ENCODE results near the gene TELO2.

Gene TELO2

GRCh38 chr16:1469693-1470201, 23.4 kb upstream of the TELO2 start:
- CTCF ChIA-PET, result no interaction called here
- Histone ChIP-seq H3K4me1 (ENCODE audit: control insufficient read depth, insufficient read depth, low read length) (peaks cover 3% of the 10 kb centered on the region; the same call in 1 of the 2 replicates), H3K9me3 (ENCODE audit: control insufficient read depth, insufficient read depth, low read depth, low read length) (no peaks in the 10 kb centered on the region), H3K36me3 (ENCODE audit: control insufficient read depth in 2 of 2, insufficient read depth in 1 of 2, low read length in 2 of 2) (no peaks in the 10 kb centered on the region), H3K4me3 (ENCODE audit: low read depth, low read length) (no peak overlapping the region), H3K27ac (ENCODE audit: extremely low read depth, low read depth, low read length) (no peak overlapping the region)
- POLR2A ChIA-PET, result no interaction called here
- TF ChIP-seq ZNF600 (tag by site-specific recombination; IDR thresholded peaks at IDR 0.05), result no peak

DNA sequence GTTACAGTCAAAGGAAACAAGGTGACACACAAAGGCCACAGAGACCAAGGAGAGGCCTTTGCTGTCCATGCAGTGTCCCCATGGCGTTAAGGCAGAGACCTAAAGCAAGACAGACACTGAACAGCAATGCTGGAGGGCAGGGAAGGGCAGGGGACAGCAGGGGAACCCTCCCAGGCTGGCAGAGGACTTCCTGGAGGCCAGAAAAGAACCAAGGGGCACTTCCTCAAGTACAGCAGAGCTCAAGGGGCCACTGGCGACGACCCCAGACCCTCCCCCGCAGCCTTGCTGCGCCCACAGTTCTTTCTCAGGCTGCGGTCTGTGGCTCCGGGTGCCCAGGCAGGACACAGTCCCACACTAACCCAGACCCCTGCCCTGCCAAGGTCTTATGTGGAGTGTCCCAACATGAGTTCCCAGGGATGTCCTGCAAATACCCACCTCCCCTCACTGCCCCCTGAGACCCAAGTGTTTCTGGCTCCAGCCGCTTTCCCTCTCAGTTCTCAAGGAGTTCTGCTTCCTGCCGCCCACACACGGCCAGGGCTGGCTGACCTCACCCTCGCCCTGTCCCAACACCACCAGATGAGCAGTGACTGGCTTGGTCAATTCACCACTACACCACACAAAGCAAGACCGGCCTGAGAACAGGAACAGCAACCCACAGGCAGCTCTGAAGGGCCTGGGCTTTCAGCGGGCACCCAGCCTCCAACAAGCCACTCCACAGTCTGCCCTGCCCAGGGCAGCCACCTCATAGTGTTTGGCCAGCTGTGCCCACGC, 22.5 kb upstream of the TELO2 start:
- Histone ChIP-seq H3K4me1 (ENCODE audit: control insufficient read depth, insufficient read depth, low read length) (peaks cover 3% of the 10 kb centered on the region; the same call in 1 of the 2 replicates), H3K9me3 (ENCODE audit: control insufficient read depth, insufficient read depth, low read depth, low read length) (no peaks in the 10 kb centered on the region), H3K27ac (ENCODE audit: extremely low read depth, low read depth, low read length) (no peak overlapping the region), H3K36me3 (ENCODE audit: control insufficient read depth in 2 of 2, insufficient read depth in 1 of 2, low read length in 2 of 2) (no peaks in the 10 kb centered on the region), H3K4me3 (ENCODE audit: low read depth, low read length) (no peak overlapping the region)
- ChIA-PET CTCF (interaction anchor here (0.8 kb wide), 1 partner anchor 107 kb away, joined by 3 read pairs; no protein-coding TSS in a partner anchor), POLR2A (no interaction called here)
- no peak for TF ChIP-seq ZBTB7A (tag by site-specific recombination; IDR thresholded peaks at IDR 0.05; ENCODE audit: low read depth)
- no peak for TF ChIP-seq ZFP3 (tag by site-specific recombination; IDR thresholded peaks at IDR 0.05; ENCODE audit: low read depth)
- no peak for TF ChIP-seq SALL2 (tag by site-specific recombination; IDR thresholded peaks at IDR 0.05; ENCODE audit: borderline replicate concordance)
- no peak for TF ChIP-seq HOXC10 (CRISPR knock-in tag; IDR thresholded peaks at IDR 0.05)
- TF ChIP-seq ZNF670 (tag by site-specific recombination; IDR thresholded peaks at IDR 0.05; ENCODE audit: low read depth), result no peak

DNA sequence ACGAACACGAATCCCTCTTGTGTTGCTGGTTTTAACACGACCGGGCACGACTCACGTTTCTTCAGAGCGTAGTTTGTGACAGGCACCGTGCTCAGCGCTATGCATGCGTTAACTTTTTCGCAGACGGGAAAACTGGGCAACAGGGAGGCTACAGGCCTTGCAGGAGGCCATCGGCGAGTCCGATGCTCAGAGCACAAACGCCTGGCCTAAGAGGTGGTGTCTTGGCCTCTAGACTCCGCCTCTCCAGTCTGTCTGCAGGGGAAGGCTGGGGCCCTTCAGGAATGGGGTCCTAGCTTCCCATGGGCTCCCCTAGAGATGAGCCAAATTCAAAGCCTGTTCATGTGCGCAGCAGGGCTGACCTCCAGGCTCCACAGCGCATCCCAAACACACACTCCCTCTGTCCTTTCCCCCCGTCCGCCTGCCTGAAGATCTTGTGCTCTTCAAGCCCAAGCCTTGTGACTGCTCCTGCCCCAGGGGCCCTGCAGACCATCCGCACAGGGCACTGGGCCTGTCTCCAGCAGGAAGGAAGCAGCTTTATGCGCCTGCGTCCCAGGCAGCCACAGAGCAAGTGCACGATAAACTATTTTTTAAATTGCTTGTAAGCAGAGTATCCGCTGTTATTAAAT, 21.5 kb upstream of the TELO2 start:
- peaks cover 3% of the 10 kb centered on the region; the same call in 1 of the 2 replicates for H3K4me1 ChIP-seq (ENCODE audit: control insufficient read depth, insufficient read depth, low read length)
- H3K36me3 ChIP-seq (ENCODE audit: control insufficient read depth in 2 of 2, insufficient read depth in 1 of 2, low read length in 2 of 2), result no peaks in the 10 kb centered on the region
- no peaks in the 10 kb centered on the region for H3K9me3 ChIP-seq (ENCODE audit: control insufficient read depth, insufficient read depth, low read depth, low read length)
- TF ChIP-seq ZNF335 (tag by site-specific recombination; conservative IDR thresholded peaks at IDR 0.05) (peak; percentile 91), IKZF3 (tag by site-specific recombination; IDR thresholded peaks at IDR 0.05) (no peak)
- ChIA-PET CTCF (interaction anchor here (0.6 to 0.8 kb wide), 2 partner anchors 28 to 108 kb away, joined by 3 read pairs; no protein-coding TSS in a partner anchor), POLR2A (no interaction called here)
- H3K4me3 ChIP-seq (ENCODE audit: low read depth, low read length), result no peak overlapping the region
- no peak overlapping the region for H3K27ac ChIP-seq (ENCODE audit: extremely low read depth, low read depth, low read length)

DNA sequence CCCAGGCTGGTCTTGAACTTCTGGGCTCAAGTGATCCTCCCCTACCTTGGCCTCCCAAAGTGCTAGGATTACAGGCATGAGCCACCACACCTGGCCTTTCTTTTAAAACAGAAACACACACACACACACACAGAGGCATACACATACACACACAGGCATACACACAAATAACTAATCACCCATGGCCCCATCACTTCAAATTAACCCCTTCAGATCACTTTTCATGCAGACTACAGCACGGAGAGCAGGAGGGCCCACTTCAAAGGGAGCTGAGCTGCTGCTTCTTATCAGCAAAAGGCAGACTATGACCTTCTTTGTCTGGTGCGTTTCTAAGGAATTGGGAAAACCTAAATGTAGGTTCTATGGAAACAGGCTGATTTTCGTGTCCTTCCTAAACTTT, 20.2 kb upstream of the TELO2 start:
- ChIA-PET POLR2A (interaction anchor here (0.7 kb wide), 1 partner anchor 26 kb away, joined by 7 read pairs; no protein-coding TSS in a partner anchor), CTCF (no interaction called here)
- Histone ChIP-seq H3K4me1 (ENCODE audit: control insufficient read depth, insufficient read depth, low read length) (peaks cover 3% of the 10 kb centered on the region; the same call in 1 of the 2 replicates), H3K9me3 (ENCODE audit: control insufficient read depth, insufficient read depth, low read depth, low read length) (no peaks in the 10 kb centered on the region), H3K4me3 (ENCODE audit: low read depth, low read length) (no peak overlapping the region), H3K27ac (ENCODE audit: extremely low read depth, low read depth, low read length) (no peak overlapping the region), H3K36me3 (ENCODE audit: control insufficient read depth in 2 of 2, insufficient read depth in 1 of 2, low read length in 2 of 2) (no peaks in the 10 kb centered on the region)
- TF ChIP-seq MEIS1 (CRISPR knock-in tag; IDR thresholded peaks at IDR 0.05; ENCODE audit: borderline replicate concordance), result no peak
- TF ChIP-seq ZNF248 (tag by site-specific recombination; IDR thresholded peaks at IDR 0.05), result no peak
- no peak for TF ChIP-seq ZNF311 (tag by site-specific recombination; IDR thresholded peaks at IDR 0.05; ENCODE audit: borderline replicate concordance)
- no peak for TF ChIP-seq SCRT1 (tag by site-specific recombination; IDR thresholded peaks at IDR 0.05; ENCODE audit: borderline replicate concordance)
- TF ChIP-seq, protein P1, sequence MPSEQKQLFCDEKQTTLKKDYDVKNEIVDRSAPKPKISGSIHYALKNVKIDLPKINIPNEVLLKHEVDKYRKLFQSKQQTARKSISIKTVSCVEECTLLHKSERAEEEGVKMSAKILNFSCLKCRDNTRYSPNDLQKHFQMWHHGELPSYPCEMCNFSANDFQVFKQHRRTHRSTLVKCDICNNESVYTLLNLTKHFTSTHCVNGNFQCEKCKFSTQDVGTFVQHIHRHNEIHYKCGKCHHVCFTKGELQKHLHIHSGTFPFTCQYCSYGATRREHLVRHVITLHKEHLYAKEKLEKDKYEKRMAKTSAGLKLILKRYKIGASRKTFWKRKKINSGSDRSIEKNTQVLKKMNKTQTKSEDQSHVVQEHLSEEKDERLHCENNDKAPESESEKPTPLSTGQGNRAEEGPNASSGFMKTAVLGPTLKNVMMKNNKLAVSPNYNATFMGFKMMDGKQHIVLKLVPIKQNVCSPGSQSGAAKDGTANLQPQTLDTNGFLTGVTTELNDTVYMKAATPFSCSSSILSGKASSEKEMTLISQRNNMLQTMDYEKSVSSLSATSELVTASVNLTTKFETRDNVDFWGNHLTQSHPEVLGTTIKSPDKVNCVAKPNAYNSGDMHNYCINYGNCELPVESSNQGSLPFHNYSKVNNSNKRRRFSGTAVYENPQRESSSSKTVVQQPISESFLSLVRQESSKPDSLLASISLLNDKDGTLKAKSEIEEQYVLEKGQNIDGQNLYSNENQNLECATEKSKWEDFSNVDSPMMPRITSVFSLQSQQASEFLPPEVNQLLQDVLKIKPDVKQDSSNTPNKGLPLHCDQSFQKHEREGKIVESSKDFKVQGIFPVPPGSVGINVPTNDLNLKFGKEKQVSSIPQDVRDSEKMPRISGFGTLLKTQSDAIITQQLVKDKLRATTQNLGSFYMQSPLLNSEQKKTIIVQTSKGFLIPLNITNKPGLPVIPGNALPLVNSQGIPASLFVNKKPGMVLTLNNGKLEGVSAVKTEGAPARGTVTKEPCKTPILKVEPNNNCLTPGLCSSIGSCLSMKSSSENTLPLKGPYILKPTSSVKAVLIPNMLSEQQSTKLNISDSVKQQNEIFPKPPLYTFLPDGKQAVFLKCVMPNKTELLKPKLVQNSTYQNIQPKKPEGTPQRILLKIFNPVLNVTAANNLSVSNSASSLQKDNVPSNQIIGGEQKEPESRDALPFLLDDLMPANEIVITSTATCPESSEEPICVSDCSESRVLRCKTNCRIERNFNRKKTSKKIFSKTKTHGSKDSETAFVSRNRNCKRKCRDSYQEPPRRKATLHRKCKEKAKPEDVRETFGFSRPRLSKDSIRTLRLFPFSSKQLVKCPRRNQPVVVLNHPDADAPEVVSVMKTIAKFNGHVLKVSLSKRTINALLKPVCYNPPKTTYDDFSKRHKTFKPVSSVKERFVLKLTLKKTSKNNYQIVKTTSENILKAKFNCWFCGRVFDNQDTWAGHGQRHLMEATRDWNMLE (tag by site-specific recombination; conservative IDR thresholded peaks at IDR 0.05; ENCODE audit: low read depth), result no peak
- TF ChIP-seq ZNF692 (tag by site-specific recombination; IDR thresholded peaks at IDR 0.05), result 0 out of 2 replicates have a peak, but pooled peaks have one; percentile 44
- TF ChIP-seq ZNF394 (tag by site-specific recombination; IDR thresholded peaks at IDR 0.05; ENCODE audit: borderline replicate concordance), result no peak
- TF ChIP-seq ZNF423 (tag by site-specific recombination; IDR thresholded peaks at IDR 0.05), result no peak
- TF ChIP-seq IKZF3 (tag by site-specific recombination; IDR thresholded peaks at IDR 0.05), result no peak
- 0 out of 2 replicates have a peak, but pooled peaks have one; percentile 34 for TF ChIP-seq ZFP69B (tag by site-specific recombination; IDR thresholded peaks at IDR 0.05)
- no peak for TF ChIP-seq ZNF560 (tag by site-specific recombination; IDR thresholded peaks at IDR 0.05; ENCODE audit: borderline replicate concordance)
- no peak for TF ChIP-seq ZNF785 (tag by site-specific recombination; IDR thresholded peaks at IDR 0.05)
